MCF 10A (cell line): ENCODE data around the gene ZNF664. TPM values are rescaled to one million over a fixed set of nuclear protein-coding genes. Genes with fewer than 3 reads are reported as not detected.

Source experiments
- BruUV-seq: library from RNA; stranded (reverse); fragments of 400-500 nt; replicated peaks from 2 replicates; lab custom pipeline; 2021; lab: Mats Ljungman, UMichigan
- CTCF ChIA-PET: fragments of 300-600 bp; sonication (Branson Sonifier 250); formaldehyde crosslinking; extraction: SDS; loops from one replicate; lab custom pipeline; 2021; ENCODE audit warnings: antibody characterized with exemption, inconsistent platforms; lab: Yijun Ruan, JAX
- POLR2A ChIA-PET: fragments of 300-600, 350-650 bp; sonication (Branson Sonifier 250); formaldehyde crosslinking; extraction: SDS; loops from one replicate; lab custom pipeline; 2020; ENCODE audit warnings: antibody characterized with exemption, inconsistent platforms; lab: Yijun Ruan, JAX
- DNase-seq: peaks from one replicate; pipeline ENCODE4 v3.0.0-alpha.2; 2018; ENCODE audit not compliant: unreplicated experiment
- H3K27ac Mint-ChIP-seq: one replicate; pipeline ENCODE4 v1.8.0; 2022; ENCODE audit warnings: mild to moderate bottlenecking, low read depth, mixed read lengths; ENCODE audit not compliant: unreplicated experiment
- H3K27me3 Mint-ChIP-seq: one replicate; pipeline ENCODE4 v1.8.0; 2022; ENCODE audit warnings: mixed read lengths; ENCODE audit not compliant: insufficient read depth, unreplicated experiment
- H3K36me3 Mint-ChIP-seq: one replicate; pipeline ENCODE4 v1.8.0; 2022; ENCODE audit warnings: mild to moderate bottlenecking, moderate library complexity, mixed read lengths; ENCODE audit not compliant: insufficient read depth, unreplicated experiment
- H3K4me1 Mint-ChIP-seq: one replicate; pipeline ENCODE4 v1.8.0; 2022; ENCODE audit warnings: mixed read lengths; ENCODE audit not compliant: insufficient read depth, unreplicated experiment
- H3K4me3 Mint-ChIP-seq: one replicate; pipeline ENCODE4 v1.8.0; 2022; ENCODE audit warnings: mild to moderate bottlenecking, moderate library complexity, mixed read lengths; ENCODE audit not compliant: unreplicated experiment
- H3K9me3 Mint-ChIP-seq: one replicate; pipeline ENCODE4 v1.8.0; 2022; ENCODE audit warnings: mixed read lengths; ENCODE audit not compliant: unreplicated experiment
- intact Hi-C: fragments of 100-400 bp; cut with micrococcal nuclease; formaldehyde crosslinking; loops from 2 replicates; pipeline ENCODE4 v1.14.1; 2022
- total RNA-seq: library from RNA; stranded (reverse); gene quantifications from 2 replicates; pipeline ENCODE4 v1.2.3, GENCODE V29; 2022
- TF ChIP-seq, protein P1 (sequence below): fragments of 200-600 bp; IDR thresholded peaks from one replicate; pipeline ENCODE4 v1.8.0; 2022; ENCODE audit warnings: antibody characterized with exemption, mild to moderate bottlenecking; ENCODE audit not compliant: unreplicated experiment

Gene ZNF664
- total RNA-seq, 1 experiment from 2014 or later = 123 TPM

DNA sequence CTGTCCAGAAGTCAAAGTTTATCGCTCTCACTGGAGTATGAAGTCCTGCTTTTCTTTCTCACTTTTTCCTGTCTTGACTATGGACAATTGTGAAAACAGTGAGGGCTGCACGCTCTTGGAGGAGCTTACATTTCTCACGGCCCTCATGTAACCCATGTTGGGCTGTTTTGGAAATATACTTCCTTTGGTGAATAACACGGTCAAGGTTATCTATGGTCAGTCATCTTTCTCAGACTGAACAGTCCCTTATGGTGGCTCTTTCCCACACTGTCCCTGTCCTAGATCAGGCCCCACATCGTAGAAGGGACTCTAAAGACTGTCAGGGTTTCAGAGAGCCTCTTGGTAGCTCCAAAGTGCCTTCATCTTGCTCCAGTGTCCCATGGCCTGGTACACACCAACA lies 7.6 kb upstream of the ZNF664 start:
- H3K36me3 Mint-ChIP-seq = no peaks in the 10 kb centered on the region
- H3K27ac Mint-ChIP-seq = no peak overlapping the region
- no TSS peak for BruUV-seq
- H3K4me1 Mint-ChIP-seq = peaks cover 10% of the 10 kb centered on the region
- no peaks in the 10 kb centered on the region for H3K27me3 Mint-ChIP-seq
- no peaks in the 10 kb centered on the region for H3K9me3 Mint-ChIP-seq
- no peak for DNase-seq
- TF ChIP-seq, protein P1, sequence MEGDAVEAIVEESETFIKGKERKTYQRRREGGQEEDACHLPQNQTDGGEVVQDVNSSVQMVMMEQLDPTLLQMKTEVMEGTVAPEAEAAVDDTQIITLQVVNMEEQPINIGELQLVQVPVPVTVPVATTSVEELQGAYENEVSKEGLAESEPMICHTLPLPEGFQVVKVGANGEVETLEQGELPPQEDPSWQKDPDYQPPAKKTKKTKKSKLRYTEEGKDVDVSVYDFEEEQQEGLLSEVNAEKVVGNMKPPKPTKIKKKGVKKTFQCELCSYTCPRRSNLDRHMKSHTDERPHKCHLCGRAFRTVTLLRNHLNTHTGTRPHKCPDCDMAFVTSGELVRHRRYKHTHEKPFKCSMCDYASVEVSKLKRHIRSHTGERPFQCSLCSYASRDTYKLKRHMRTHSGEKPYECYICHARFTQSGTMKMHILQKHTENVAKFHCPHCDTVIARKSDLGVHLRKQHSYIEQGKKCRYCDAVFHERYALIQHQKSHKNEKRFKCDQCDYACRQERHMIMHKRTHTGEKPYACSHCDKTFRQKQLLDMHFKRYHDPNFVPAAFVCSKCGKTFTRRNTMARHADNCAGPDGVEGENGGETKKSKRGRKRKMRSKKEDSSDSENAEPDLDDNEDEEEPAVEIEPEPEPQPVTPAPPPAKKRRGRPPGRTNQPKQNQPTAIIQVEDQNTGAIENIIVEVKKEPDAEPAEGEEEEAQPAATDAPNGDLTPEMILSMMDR = no peak
- ChIA-PET POLR2A (interaction anchor here (2.0 kb wide), 1 partner anchor 9 kb away, joined by 7 read pairs; no protein-coding TSS in a partner anchor), CTCF (no interaction called here)
- intact Hi-C loops = no loop called here
- H3K4me3 Mint-ChIP-seq = no peak overlapping the region

DNA sequence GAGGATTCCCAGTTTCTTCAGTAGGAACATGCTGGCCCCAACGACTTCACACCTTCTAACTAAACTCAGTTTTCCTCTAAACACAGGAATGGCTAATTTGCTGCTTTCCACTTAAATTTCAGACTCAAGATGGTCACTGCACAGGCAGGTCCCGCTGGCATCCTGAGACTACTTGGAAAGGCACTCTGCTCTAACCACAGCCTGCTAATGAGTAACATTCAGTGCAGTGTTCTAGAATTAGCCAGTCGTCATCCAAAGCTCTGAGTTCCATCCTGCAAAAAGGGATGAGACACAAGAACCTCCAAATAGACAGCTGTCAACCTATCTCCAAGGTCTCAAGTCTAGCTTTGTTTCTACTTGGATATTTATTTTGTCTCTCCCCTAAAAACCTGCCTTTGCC lies 6.4 kb upstream of the ZNF664 start:
- Mint-ChIP-seq H3K27ac (no peak overlapping the region), H3K4me1 (peaks cover 10% of the 10 kb centered on the region), H3K9me3 (no peaks in the 10 kb centered on the region), H3K27me3 (no peaks in the 10 kb centered on the region), H3K36me3 (no peaks in the 10 kb centered on the region), H3K4me3 (no peak overlapping the region)
- ChIA-PET CTCF (no interaction called here), POLR2A (interaction anchor here (0.6 kb wide), 1 partner anchor 50 kb away, joined by 3 read pairs; no protein-coding TSS in a partner anchor)
- DNase-seq = no peak
- intact Hi-C loops = no loop called here
- TF ChIP-seq, protein P1 = no peak
- no TSS peak for BruUV-seq

DNA sequence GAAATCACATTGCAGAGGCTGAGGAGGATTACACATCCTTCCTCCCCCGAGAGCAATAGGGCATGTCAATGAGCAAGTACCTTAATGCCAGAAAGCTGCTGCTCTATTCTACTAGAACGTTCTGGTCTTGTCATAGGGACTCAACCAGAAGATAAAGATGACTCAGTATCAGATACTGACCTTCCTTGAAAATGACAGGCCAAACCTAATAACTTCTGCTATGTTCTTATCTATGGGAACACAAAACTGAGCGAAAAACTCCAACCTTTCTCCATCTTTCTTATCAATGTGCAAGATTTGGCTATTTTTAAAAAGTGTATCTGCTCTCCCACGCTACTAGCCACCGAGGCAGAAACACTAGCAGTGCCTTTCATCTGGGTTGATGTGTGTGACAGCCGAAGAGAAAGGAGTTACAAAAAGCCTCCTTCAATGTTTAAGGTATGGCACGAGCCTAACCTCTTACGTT lies 5.9 kb upstream of the ZNF664 start:
- H3K27ac Mint-ChIP-seq = no peak overlapping the region
- intact Hi-C loops = no loop called here
- no peaks in the 10 kb centered on the region for H3K36me3 Mint-ChIP-seq
- peaks cover 10% of the 10 kb centered on the region for H3K4me1 Mint-ChIP-seq
- DNase-seq = no peak
- ChIA-PET POLR2A (no interaction called here), CTCF (interaction anchor here (0.7 kb wide), 1 partner anchor 266 kb away, joined by 3 read pairs; no protein-coding TSS in a partner anchor)
- BruUV-seq = no TSS peak
- TF ChIP-seq, protein P1 = no peak
- H3K27me3 Mint-ChIP-seq = no peaks in the 10 kb centered on the region
- H3K4me3 Mint-ChIP-seq = no peak overlapping the region
- H3K9me3 Mint-ChIP-seq = no peaks in the 10 kb centered on the region

DNA sequence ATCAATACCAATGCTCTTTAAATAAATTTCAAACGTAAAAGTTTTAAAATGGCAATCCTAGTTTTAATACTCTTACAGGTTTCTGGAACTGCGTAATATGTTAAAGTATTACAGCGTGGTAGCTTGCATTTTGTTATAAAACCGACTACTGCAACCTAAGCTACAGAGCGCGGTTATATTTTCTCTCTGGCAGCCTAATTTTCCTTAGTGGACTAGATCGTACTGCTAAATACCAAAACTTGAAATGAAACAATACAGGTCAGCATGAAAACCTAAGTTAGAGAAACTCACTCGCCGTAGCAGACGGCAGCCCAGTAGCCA lies 1.6 kb upstream of the ZNF664 start:
- Mint-ChIP-seq H3K9me3 (no peaks in the 10 kb centered on the region), H3K36me3 (peaks cover 1% of the 10 kb centered on the region), H3K4me1 (peaks cover 24% of the 10 kb centered on the region), H3K4me3 (peak overlapping the region; percentile 95), H3K27me3 (no peaks in the 10 kb centered on the region), H3K27ac (peak overlapping the region; percentile 75)
- no peak for DNase-seq
- TF ChIP-seq, protein P1 = no peak
- intact Hi-C loops = loop anchor here (2.0 kb wide), 1 partner anchor 67 kb away; no protein-coding TSS in a partner anchor
- BruUV-seq = TSS peak; percentile 53
- POLR2A ChIA-PET = interaction anchor here (0.7 to 2.4 kb wide), 6 partner anchors 9 to 25 kb away, joined by 3 to 9 read pairs (median 4); no protein-coding TSS in a partner anchor
- CTCF ChIA-PET = interaction anchor here (0.7 to 1.7 kb wide), 4 partner anchors 9 to 169 kb away, joined by 4 to 9 read pairs (median 6); no protein-coding TSS in a partner anchor
